OCI-LY3 (cell line): ENCODE measurements around the gene USP17L28.
"Not testable (repeated sequence)": the region's sequence is repeated elsewhere in the genome, so short reads cannot be mapped to it uniquely, and the experiment has no call there.

Experiments used
- H2AFZ ChIP-seq: fragments of 200-600, 300-600 bp; shearing (Covaris generic); 2 replicates; pipeline ENCODE4 v1.6.0; 2014; ENCODE audit warnings: antibody characterized with exemption, low read depth, low read length
- H3K27ac ChIP-seq: fragments of 200-600, 300-600 bp; sonication (generic); 2 replicates; pipeline ENCODE4 v1.5.1; 2014; ENCODE audit warnings: mild to moderate bottlenecking, low read length, moderate library complexity, mixed read lengths
- H3K27me3 ChIP-seq: fragments of 200-600, 300-600 bp; sonication (generic); 2 replicates; pipeline ENCODE4 v1.6.1; 2014; ENCODE audit warnings: low read depth, low read length, mixed read lengths
- H3K36me3 ChIP-seq: fragments of 200-600, 300-600 bp; sonication (generic); replicated peaks from 2 replicates; pipeline ENCODE3; 2014; ENCODE audit warnings: low read depth, low read length, mixed read lengths
- H3K4me1 ChIP-seq: fragments of 300-600, 200-600 bp; sonication (generic); 2 replicates; pipeline ENCODE4 v1.6.1; 2014; ENCODE audit warnings: low read length, mixed read lengths
- H3K4me2 ChIP-seq: fragments of 200-600, 300-600 bp; sonication (generic); 2 replicates; pipeline ENCODE4 v1.6.1; 2014; ENCODE audit warnings: low read length, mixed read lengths
- H3K4me3 ChIP-seq: fragments of 300-600, 200-600 bp; sonication (generic); 2 replicates; pipeline ENCODE4 v1.5.1; 2014; ENCODE audit warnings: antibody characterized with exemption, mild to moderate bottlenecking, low read length, moderate library complexity
- H3K79me2 ChIP-seq: fragments of 300-600, 200-600 bp; shearing (Covaris generic); 2 replicates; pipeline ENCODE4 v1.6.1; 2014; ENCODE audit warnings: mild to moderate bottlenecking, low read length, mixed read lengths
- H3K9ac ChIP-seq: fragments of 300-600, 200-600 bp; shearing (Covaris generic); 2 replicates; pipeline ENCODE4 v1.6.0; 2014; ENCODE audit warnings: mild to moderate bottlenecking, low read length, moderate library complexity
- H3K9me3 ChIP-seq: fragments of 200-600, 300-600 bp; shearing (Covaris generic); 2 replicates; pipeline ENCODE4 v1.6.1; 2014; ENCODE audit warnings: low read length, mixed read lengths; ENCODE audit not compliant: insufficient read depth
- H4K20me1 ChIP-seq: fragments of 200-600, 300-600 bp; sonication (generic); 2 replicates; pipeline ENCODE4 v1.6.1; 2016; ENCODE audit warnings: low read length, mixed read lengths; ENCODE audit not compliant: insufficient read depth

USP17L28 gene

DNA sequence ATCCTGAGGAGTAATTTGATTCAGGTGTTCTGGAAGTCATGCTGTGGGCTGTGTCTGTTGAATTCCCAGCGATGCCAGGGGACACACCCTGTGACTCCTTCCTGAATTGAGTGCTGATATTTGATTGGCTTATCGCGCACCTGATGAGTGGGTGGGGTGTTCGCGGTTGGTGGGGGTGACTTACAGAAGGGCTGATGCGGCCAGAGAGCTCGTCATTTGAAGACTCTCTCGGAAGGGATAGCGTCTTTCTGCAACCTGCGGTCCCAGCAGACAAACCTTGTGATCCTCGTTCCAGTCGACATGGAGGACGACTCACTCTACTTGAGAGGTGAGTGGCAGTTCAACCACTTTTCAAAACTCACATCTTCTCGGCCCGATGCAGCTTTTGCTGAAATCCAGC lies at the start of gene USP17L28:
Gene USP17L28, plus strand, starts transcription at position 301 of the 400 bp plus-strand sequence. Its CDS starts 0 bp downstream, at position 301.
- H4K20me1 ChIP-seq, H3K27me3 ChIP-seq, H3K9me3 ChIP-seq, H3K27ac ChIP-seq, H2AFZ ChIP-seq, H3K79me2 ChIP-seq, H3K4me1 ChIP-seq, H3K36me3 ChIP-seq, H3K4me2 ChIP-seq, H3K9ac ChIP-seq, H3K4me3 ChIP-seq: not testable (repeated sequence)

DNA sequence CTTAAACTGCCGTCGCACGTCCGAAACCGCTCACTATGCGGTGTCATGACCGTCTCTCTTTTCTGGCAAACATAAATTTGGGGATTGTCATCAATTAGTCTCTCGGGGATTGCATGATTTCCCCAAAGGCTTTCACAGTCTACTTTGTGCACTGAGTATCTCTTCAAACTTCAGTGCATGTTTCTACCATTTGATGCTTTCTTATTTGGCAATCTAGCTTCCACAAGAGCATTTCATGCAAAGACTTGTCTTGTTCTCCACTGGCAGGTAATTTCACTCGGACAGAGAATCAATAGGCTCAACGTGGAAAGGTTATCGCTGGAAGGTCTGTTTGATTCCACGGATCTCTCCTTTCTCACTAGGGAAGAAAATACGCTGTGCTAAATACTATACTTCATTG lies 24.5 kb upstream of the USP17L28 start:
- not testable (repeated sequence) for H3K27me3 ChIP-seq, H4K20me1 ChIP-seq, H2AFZ ChIP-seq, H3K27ac ChIP-seq, H3K4me3 ChIP-seq, H3K9ac ChIP-seq, H3K79me2 ChIP-seq, H3K9me3 ChIP-seq, H3K36me3 ChIP-seq, H3K4me1 ChIP-seq, H3K4me2 ChIP-seq

DNA sequence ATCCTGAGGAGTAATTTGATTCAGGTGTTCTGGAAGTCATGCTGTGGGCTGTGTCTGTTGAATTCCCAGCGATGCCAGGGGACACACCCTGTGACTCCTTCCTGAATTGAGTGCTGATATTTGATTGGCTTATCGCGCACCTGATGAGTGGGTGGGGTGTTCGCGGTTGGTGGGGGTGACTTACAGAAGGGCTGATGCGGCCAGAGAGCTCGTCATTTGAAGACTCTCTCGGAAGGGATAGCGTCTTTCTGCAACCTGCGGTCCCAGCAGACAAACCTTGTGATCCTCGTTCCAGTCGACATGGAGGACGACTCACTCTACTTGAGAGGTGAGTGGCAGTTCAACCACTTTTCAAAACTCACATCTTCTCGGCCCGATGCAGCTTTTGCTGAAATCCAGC lies 23.8 kb upstream of the USP17L28 start, which contains the start of gene USP17L24:
Gene USP17L24, plus strand, starts transcription at position 301 of the 400 bp plus-strand sequence. Its CDS starts 0 bp downstream, at position 301.
- not testable (repeated sequence) for H3K27ac ChIP-seq, H3K4me3 ChIP-seq, H3K4me2 ChIP-seq, H3K4me1 ChIP-seq, H2AFZ ChIP-seq, H3K9ac ChIP-seq, H4K20me1 ChIP-seq, H3K36me3 ChIP-seq, H3K9me3 ChIP-seq, H3K27me3 ChIP-seq, H3K79me2 ChIP-seq

GRCh38 chr4:9329611-9330010 lies 19.1 kb upstream of the USP17L28 start, which contains the start of gene USP17L25:
USP17L25 (plus strand) TSS chr4:9329911; CDS start chr4:9329911, 0 bp downstream.
- not testable (repeated sequence) for H3K4me2 ChIP-seq, H3K79me2 ChIP-seq, H3K4me1 ChIP-seq, H3K4me3 ChIP-seq, H4K20me1 ChIP-seq, H3K27me3 ChIP-seq, H3K27ac ChIP-seq, H3K9me3 ChIP-seq, H2AFZ ChIP-seq, H3K9ac ChIP-seq, H3K36me3 ChIP-seq

DNA sequence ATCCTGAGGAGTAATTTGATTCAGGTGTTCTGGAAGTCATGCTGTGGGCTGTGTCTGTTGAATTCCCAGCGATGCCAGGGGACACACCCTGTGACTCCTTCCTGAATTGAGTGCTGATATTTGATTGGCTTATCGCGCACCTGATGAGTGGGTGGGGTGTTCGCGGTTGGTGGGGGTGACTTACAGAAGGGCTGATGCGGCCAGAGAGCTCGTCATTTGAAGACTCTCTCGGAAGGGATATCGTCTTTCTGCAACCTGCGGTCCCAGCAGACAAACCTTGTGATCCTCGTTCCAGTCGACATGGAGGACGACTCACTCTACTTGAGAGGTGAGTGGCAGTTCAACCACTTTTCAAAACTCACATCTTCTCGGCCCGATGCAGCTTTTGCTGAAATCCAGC lies 14.3 kb upstream of the USP17L28 start, which contains the start of gene USP17L26:
Gene USP17L26, plus strand, starts transcription at position 301 of the 400 bp plus-strand sequence. Its CDS starts 0 bp downstream, at position 301.
- not testable (repeated sequence) for H2AFZ ChIP-seq, H3K9me3 ChIP-seq, H3K9ac ChIP-seq, H3K27ac ChIP-seq, H3K36me3 ChIP-seq, H3K4me2 ChIP-seq, H3K27me3 ChIP-seq, H4K20me1 ChIP-seq, H3K79me2 ChIP-seq, H3K4me1 ChIP-seq, H3K4me3 ChIP-seq

- H3K27ac ChIP-seq, H3K4me2 ChIP-seq, H3K4me3 ChIP-seq, H4K20me1 ChIP-seq, H3K79me2 ChIP-seq, H2AFZ ChIP-seq, H3K27me3 ChIP-seq, H3K36me3 ChIP-seq, H3K9ac ChIP-seq, H3K9me3 ChIP-seq, H3K4me1 ChIP-seq: not testable (repeated sequence)
Measured at GRCh38 chr4:9339103-9339502, 9.6 kb upstream of the USP17L28 start, which contains the start of gene USP17L5. USP17L5 (plus strand) TSS chr4:9339403; CDS start chr4:9339403, 0 bp downstream.

GRCh38 chr4:9343848-9344247 lies 4.8 kb upstream of the USP17L28 start, which contains the start of gene USP17L27:
USP17L27 (plus strand) TSS chr4:9344148; CDS start chr4:9344148, 0 bp downstream.
- H2AFZ ChIP-seq, H3K9ac ChIP-seq, H3K4me3 ChIP-seq, H4K20me1 ChIP-seq, H3K4me2 ChIP-seq, H3K4me1 ChIP-seq, H3K79me2 ChIP-seq, H3K9me3 ChIP-seq, H3K27ac ChIP-seq, H3K36me3 ChIP-seq, H3K27me3 ChIP-seq: not testable (repeated sequence)

DNA sequence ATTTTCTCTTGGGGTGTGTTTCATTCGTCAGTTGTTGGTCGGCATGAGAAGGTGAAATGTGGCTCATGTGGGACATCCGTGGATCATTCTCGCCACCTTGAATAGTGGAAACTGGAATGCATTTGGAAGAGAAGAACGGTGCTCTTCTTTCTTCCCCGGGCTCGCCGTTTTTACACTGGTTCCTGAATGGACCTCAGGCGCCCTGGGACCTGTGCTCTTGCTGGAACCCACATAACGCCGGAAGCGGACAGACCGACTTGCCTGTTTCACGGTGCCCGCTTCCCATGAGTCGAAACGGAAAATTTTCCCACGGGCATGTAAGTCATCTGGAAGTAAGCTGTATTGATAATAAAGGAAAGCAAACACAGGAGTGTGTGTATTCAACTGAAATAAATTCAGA lies 2.2 kb downstream of the USP17L28 start:
- not testable (repeated sequence) for H2AFZ ChIP-seq, H3K27ac ChIP-seq, H3K4me1 ChIP-seq, H3K9ac ChIP-seq, H3K79me2 ChIP-seq, H3K27me3 ChIP-seq, H3K4me2 ChIP-seq, H4K20me1 ChIP-seq, H3K36me3 ChIP-seq, H3K4me3 ChIP-seq, H3K9me3 ChIP-seq

DNA sequence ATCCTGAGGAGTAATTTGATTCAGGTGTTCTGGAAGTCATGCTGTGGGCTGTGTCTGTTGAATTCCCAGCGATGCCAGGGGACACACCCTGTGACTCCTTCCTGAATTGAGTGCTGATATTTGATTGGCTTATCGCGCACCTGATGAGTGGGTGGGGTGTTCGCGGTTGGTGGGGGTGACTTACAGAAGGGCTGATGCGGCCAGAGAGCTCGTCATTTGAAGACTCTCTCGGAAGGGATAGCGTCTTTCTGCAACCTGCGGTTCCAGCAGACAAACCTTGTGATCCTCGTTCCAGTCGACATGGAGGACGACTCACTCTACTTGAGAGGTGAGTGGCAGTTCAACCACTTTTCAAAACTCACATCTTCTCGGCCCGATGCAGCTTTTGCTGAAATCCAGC lies 4.6 kb downstream of the USP17L28 start, which contains the start of gene USP17L29:
Gene USP17L29, plus strand, starts transcription at position 301 of the 400 bp plus-strand sequence. Its CDS starts 0 bp downstream, at position 301.
- not testable (repeated sequence) for H2AFZ ChIP-seq, H3K79me2 ChIP-seq, H3K4me3 ChIP-seq, H3K9me3 ChIP-seq, H3K27ac ChIP-seq, H3K9ac ChIP-seq, H3K4me1 ChIP-seq, H3K4me2 ChIP-seq, H4K20me1 ChIP-seq, H3K36me3 ChIP-seq, H3K27me3 ChIP-seq

GRCh38 chr4:9362829-9363228 lies 14.1 kb downstream of the USP17L28 start, which contains the start of gene USP17L30:
USP17L30 (plus strand) TSS chr4:9363129; CDS start chr4:9363129, 0 bp downstream.
- H3K4me2 ChIP-seq, H4K20me1 ChIP-seq, H3K4me1 ChIP-seq, H3K36me3 ChIP-seq, H3K4me3 ChIP-seq, H3K27me3 ChIP-seq, H3K27ac ChIP-seq, H2AFZ ChIP-seq, H3K9me3 ChIP-seq, H3K9ac ChIP-seq, H3K79me2 ChIP-seq: not testable (repeated sequence)
